ENCODE results near the gene KLHL7.

Gene KLHL7

DNA sequence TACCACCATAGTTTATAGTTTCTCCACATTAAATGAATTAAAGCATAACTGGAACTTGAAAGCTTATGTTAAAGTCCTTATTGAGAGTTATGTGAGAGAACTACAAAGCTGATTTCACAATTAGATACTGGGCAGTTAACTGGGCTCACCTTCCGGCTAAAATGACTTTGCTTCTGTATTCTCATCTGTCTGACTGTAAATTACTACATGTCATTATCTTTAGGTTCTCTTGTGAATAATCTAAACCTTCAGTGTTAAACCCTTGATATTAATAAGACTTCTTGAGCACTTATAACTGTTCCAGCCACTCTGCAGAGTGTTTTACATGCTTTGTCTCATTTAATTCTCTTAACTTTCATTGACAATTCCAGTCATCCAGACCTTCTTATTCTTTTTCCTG is 3.9 kb downstream of the KLHL7 start:
- no peak for TF ChIP-seq POLR2A (IDR thresholded peaks at IDR 0.05; ENCODE audit: extremely low read depth, insufficient read length)
- TF ChIP-seq MYC (IDR thresholded peaks at IDR 0.05; ENCODE audit: low read depth, low read length) = no peak
- TF ChIP-seq, protein P1, sequence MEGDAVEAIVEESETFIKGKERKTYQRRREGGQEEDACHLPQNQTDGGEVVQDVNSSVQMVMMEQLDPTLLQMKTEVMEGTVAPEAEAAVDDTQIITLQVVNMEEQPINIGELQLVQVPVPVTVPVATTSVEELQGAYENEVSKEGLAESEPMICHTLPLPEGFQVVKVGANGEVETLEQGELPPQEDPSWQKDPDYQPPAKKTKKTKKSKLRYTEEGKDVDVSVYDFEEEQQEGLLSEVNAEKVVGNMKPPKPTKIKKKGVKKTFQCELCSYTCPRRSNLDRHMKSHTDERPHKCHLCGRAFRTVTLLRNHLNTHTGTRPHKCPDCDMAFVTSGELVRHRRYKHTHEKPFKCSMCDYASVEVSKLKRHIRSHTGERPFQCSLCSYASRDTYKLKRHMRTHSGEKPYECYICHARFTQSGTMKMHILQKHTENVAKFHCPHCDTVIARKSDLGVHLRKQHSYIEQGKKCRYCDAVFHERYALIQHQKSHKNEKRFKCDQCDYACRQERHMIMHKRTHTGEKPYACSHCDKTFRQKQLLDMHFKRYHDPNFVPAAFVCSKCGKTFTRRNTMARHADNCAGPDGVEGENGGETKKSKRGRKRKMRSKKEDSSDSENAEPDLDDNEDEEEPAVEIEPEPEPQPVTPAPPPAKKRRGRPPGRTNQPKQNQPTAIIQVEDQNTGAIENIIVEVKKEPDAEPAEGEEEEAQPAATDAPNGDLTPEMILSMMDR (IDR thresholded peaks at IDR 0.05; ENCODE audit: low read depth, low read length) = no peak
- TF ChIP-seq, protein P2, sequence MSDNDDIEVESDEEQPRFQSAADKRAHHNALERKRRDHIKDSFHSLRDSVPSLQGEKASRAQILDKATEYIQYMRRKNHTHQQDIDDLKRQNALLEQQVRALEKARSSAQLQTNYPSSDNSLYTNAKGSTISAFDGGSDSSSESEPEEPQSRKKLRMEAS (IDR thresholded peaks at IDR 0.05; ENCODE audit: low read depth, low read length) = no peak
- no peak overlapping the region for H3K4me3 ChIP-seq (ENCODE audit: low read depth, low read length)

DNA sequence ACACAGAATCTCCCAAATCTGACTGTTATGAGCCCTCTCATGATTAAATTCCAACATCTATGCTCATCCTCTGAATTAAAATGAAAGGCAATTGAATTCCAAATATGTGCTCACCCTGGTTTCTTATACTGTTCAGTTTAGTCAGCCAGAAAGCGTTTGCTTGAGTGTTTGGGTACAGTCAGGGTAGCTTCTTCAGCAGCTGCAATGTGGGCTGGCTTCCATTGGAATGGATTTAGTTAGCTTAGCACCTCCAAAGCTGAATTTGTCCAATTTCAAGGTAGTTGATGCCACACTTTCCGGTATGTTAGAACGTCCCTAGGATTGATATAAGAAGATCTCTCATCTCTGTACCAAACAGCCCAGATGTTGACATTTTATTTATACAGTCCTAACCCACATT is 9.3 kb downstream of the KLHL7 start:
- DNase-seq (ENCODE audit: low read depth) = no peak
- TF ChIP-seq POLR2A (IDR thresholded peaks at IDR 0.05; ENCODE audit: extremely low read depth, insufficient read length) (no peak), MYC (IDR thresholded peaks at IDR 0.05; ENCODE audit: low read depth, low read length) (no peak)
- TF ChIP-seq, protein P1 (IDR thresholded peaks at IDR 0.05; ENCODE audit: low read depth, low read length) = no peak
- TF ChIP-seq, protein P2 (IDR thresholded peaks at IDR 0.05; ENCODE audit: low read depth, low read length) = no peak
- H3K4me3 ChIP-seq (ENCODE audit: low read depth, low read length) = no peak overlapping the region

More for the DNA sequence above, 3.9 kb downstream of the KLHL7 start:
- no peak for DNase-seq (ENCODE audit: low read depth)

DNA sequence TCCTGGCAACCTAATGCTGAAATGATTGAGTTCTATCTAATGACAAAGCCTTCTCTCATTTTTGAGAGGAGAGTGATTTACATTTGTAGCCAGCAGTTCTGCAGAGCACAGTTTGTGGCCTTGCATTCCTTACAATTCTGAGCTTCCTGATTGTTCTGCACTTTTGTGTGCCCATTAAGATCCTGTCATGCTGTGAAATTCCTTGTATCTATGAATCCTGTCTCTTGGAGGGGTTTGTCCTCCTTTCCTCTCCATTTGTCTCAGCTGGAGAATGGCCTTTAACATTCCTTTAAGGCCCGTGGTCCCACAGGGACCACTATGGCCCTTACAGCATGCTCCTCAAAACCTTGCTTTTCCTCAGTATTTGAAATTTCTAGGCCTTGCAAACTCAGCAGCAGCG is 10.4 kb downstream of the KLHL7 start:
- H3K4me3 ChIP-seq (ENCODE audit: low read depth, low read length) = no peak overlapping the region
- TF ChIP-seq, protein P1 (IDR thresholded peaks at IDR 0.05; ENCODE audit: low read depth, low read length) = no peak
- TF ChIP-seq, protein P2 (IDR thresholded peaks at IDR 0.05; ENCODE audit: low read depth, low read length) = no peak
- no peak for TF ChIP-seq MYC (IDR thresholded peaks at IDR 0.05; ENCODE audit: low read depth, low read length)
- no peak for TF ChIP-seq POLR2A (IDR thresholded peaks at IDR 0.05; ENCODE audit: extremely low read depth, insufficient read length)
- DNase-seq (ENCODE audit: low read depth) = no peak

DNA sequence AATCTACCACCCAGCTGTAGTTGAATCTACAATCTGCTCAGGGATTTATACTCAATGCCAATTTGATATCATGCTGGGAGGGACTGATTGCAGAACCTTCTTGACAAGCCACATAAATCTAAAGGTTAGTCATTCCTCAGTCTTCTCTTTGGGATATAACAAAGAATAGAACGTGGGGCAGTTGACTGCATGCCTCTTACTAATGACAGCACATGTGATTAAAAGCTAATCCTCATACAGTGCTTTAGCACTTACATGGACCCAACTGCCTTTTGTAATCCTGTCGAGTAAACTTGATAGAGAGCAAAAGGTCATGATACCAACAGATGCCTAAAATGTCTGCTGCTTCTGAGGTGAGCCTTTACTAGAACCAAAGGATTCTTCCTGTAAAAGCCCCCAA is 12.3 kb downstream of the KLHL7 start:
- H3K4me3 ChIP-seq (ENCODE audit: low read depth, low read length) = no peak overlapping the region
- no peak for DNase-seq (ENCODE audit: low read depth)

DNA sequence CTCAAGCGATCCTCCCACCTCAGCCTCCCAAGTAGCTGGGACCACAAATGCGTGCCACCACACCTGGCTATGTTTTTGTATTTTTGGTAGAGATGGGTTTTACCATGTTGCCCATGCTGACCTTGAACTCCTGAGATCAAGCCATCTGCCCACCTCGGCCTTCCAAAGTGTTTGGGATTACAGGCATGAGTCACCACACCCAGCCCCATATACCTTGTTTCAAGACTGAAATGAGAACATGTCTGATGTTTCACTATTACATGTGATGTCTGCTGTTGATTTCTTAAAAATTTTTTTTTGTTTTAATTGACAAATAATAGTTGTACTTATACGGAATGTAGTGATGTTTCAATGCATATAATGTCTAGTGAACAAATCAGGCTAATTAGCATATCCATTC is 14.5 kb downstream of the KLHL7 start:
- H3K4me3 ChIP-seq (ENCODE audit: low read depth, low read length) = no peak overlapping the region
- no peak for TF ChIP-seq MYC (IDR thresholded peaks at IDR 0.05; ENCODE audit: low read depth, low read length)
- TF ChIP-seq, protein P1 (IDR thresholded peaks at IDR 0.05; ENCODE audit: low read depth, low read length) = no peak
- TF ChIP-seq, protein P2 (IDR thresholded peaks at IDR 0.05; ENCODE audit: low read depth, low read length) = no peak
- TF ChIP-seq POLR2A (IDR thresholded peaks at IDR 0.05; ENCODE audit: extremely low read depth, insufficient read length) = no peak
- DNase-seq (ENCODE audit: low read depth) = no peak

More for the DNA sequence above, 12.3 kb downstream of the KLHL7 start:
- no peak for TF ChIP-seq MYC (IDR thresholded peaks at IDR 0.05; ENCODE audit: low read depth, low read length)
- TF ChIP-seq, protein P1 (IDR thresholded peaks at IDR 0.05; ENCODE audit: low read depth, low read length) = no peak
- TF ChIP-seq, protein P2 (IDR thresholded peaks at IDR 0.05; ENCODE audit: low read depth, low read length) = no peak
- no peak for TF ChIP-seq POLR2A (IDR thresholded peaks at IDR 0.05; ENCODE audit: extremely low read depth, insufficient read length)

All from NB4 (cell line).